GM13977 (cell line): ENCODE data around the gene FBXW4.

ENCODE experiments used
- DNase-seq: peaks from one replicate; pipeline ENCODE4 v3.0.0; 2012; ENCODE audit warnings: low spot score
- CTCF ChIP-seq: IDR thresholded peaks from 2 replicates; pipeline ENCODE4 v1.5.1; 2012; ENCODE audit warnings: mild to moderate bottlenecking, control low read depth; ENCODE audit not compliant: insufficient read depth; ENCODE audit errors: extremely low read depth, missing control alignments
- in situ Hi-C: fragments of 300-500 bp; cut with MboI; formaldehyde crosslinking; loops from one replicate; pipeline ENCODE4 v1.12.0; 2022; ENCODE audit warnings: low sequenced_read_pairs, low pct_unique_long_range_greater_than_20kb, mixed read lengths, inconsistent platforms; ENCODE audit not compliant: unreplicated experiment

Gene FBXW4

GRCh38 chr10:101655570-101655969 is 39.4 kb downstream of the FBXW4 start:
- in situ Hi-C loops, result no loop called here
- TF ChIP-seq CTCF, result no peak
- DNase-seq, result no peak

DNA sequence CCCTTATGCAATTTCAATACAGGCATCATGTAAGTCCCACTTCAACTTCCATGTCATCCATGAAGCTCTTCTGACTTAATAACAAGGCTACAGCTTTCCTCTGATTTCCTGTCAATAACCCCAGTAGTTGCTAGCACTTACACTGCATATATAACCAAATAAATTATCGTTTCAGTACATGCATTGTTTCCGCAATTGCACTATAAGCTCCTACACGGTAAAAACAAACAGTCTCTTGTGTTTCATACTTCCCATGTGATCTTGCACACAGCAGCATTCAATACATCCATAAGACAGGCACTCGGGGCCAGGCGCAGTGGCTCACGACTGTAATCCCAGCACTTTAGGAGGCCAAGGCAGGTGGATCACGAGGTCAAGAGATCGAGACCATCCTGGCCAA is 41.4 kb downstream of the FBXW4 start:
- in situ Hi-C loops, result no loop called here
- TF ChIP-seq CTCF, result no peak
- no peak for DNase-seq

- in situ Hi-C loops, result no loop called here
- TF ChIP-seq CTCF, result no peak
- DNase-seq, result no peak
Observed at GRCh38 chr10:101651336-101651735, 43.6 kb downstream of the FBXW4 start.

- DNase-seq, result no peak
- no peak for TF ChIP-seq CTCF
- in situ Hi-C loops, result no loop called here
Observed at GRCh38 chr10:101650863-101651262, 44.1 kb downstream of the FBXW4 start.

DNA sequence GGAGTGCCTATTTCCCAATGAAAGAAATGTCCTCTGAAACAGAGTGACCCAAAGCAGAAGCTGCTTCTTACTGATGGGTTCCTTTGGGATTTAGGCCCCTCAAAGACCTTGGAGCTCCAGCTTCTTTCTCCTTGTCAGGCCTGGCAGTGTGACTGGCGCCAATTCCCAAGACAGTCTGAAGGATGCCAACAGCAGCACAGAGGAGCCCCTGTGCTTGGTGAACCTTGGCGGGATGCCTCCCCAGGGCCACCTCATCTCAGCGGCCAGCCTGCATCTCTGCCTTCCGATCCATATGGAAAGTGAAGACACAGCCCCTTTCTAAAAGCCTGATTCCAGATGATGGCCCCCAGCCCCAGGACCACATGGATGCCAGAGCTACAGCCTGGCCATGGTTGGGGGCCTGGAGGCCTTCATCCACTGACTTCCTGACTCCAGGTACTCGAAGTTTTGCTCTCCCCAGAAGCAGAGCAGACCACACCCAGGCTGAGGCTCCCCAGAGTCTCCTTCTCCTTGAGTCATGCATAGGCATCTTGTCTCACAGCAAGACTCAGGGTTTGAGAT is 45.4 kb downstream of the FBXW4 start:
- no peak for DNase-seq
- in situ Hi-C loops, result no loop called here
- TF ChIP-seq CTCF, result no peak

- DNase-seq, result no peak
- no peak for TF ChIP-seq CTCF
- in situ Hi-C loops, result no loop called here
Observed at GRCh38 chr10:101647255-101647654, 47.7 kb downstream of the FBXW4 start.

DNA sequence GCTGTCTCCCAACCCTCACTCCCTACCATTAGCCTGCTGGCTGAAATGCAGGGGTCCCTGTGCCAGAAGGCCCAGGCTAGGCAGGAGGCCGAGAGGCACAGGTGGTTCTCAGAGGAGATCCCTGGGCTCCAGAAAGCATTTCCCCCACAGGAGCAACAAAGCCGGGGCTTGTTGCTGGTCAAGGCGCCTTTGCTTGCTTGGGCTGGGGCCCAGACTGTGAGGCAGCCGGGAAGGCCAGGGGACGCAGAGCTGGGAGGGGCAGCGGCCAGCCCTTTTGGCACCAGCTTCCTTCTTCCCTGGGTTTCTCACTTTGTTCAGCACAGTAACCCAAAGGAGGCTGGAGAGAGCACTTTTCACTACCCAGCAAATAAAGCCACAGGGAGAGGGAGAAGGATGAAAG is 48.6 kb downstream of the FBXW4 start:
- in situ Hi-C loops, result no loop called here
- no peak for DNase-seq
- no peak for TF ChIP-seq CTCF
